HG03442 (cell line): ENCODE results near the gene SRMS.
A peak's percentile ranks its signal among the peaks of the same experiment; 100 is the strongest.
"Not testable (repeated sequence)": the region's sequence is repeated elsewhere in the genome, so short reads cannot be mapped to it uniquely, and the experiment has no call there.

Source experiments
- ATAC-seq: cut with Tn5 transposase; IDR thresholded peaks from one replicate; pipeline ENCODE4 v1.9.1; 2021; ENCODE audit warnings: mild to moderate bottlenecking, moderate library complexity; ENCODE audit not compliant: unreplicated experiment

SRMS gene

DNA sequence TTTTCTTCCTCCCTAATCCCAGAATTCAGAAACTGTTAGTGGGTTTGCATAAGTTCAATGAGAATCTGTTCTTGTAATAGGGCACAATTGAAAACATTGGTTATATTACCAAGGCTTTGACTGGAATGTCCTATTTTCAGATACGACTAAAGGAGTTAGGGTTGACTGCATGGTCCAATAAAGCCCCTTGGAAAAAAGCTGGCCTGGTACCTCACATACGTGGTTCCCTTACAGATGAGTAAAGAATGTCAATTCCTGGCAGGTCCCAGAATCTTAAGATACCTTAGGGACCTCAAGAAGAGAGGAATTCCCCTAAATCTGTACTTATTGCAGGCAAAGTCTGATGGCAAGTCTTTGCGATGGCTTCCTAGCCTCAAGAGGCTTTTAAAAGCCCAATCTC, 22.4 kb downstream of the SRMS start:
- ATAC-seq: no peak

DNA sequence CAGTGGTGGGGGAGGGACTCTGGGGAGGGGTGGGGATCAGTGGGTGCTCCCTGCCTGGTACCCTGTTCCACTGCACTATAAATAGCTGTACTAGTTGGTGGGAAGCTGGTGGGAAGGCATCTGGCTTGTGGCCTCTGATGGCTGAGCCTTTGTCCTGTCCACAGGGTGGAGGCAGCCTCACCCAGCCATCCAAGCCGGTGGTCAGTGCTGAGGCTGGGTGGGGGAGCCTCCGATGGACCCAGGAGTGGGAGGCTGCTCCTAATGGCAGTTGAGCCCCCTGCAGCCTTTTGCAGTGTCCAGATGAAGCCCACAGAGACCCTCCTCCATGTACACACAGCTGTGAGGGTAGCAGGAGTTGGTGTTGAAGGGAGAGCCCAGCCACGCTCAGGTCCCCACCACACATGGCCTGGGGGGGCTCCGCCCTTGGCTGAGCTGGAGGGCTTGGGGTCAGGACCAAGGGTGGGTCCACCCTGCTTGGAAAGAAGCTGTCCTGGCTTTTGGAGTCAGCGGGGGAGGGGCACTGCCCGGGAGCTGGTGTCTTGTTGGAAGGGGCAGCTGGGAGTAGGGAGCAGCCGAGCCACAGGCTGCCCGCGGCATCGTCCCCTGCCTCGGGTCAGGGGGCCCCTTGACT, 24.5 kb downstream of the SRMS start:
- no peak for ATAC-seq

DNA sequence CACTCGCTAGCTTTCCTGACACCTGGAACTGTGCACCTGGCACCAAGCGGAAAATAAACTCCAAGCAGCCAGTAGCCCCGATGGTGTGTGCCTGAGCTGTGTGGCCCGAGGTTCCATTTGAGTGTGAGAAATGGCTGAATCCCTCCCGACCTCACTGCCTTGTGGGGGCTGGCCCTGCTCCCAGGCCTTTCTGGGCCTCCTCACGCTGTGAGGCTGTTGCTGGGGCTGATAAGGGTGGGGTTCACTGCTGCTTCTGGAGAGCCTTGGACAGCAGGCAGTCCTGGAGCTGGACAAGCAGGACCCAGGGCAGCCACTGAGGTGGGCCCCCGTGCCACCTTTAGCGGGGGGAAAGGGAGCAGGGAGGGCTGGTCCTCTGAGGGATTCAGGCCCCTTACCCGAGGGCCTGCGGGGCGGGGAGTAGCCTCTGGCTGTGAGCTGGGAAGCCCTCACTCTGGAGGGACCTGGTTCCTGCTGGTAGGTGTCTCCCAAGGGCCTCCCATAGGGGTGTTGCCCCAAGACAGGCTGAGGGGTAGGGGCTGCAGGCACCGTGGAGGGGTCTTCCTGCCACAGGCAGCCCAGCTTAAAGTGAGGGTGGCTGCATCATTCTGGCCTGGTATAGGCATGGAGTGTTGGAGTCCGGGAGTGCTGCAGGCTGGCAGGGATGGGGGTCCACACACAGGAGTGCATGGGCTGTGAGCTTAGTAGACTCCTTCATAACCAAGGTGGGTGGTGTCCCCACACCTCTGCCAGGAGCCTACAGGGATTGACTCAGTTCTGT, 25.3 kb downstream of the SRMS start:
- ATAC-seq: no peak

DNA sequence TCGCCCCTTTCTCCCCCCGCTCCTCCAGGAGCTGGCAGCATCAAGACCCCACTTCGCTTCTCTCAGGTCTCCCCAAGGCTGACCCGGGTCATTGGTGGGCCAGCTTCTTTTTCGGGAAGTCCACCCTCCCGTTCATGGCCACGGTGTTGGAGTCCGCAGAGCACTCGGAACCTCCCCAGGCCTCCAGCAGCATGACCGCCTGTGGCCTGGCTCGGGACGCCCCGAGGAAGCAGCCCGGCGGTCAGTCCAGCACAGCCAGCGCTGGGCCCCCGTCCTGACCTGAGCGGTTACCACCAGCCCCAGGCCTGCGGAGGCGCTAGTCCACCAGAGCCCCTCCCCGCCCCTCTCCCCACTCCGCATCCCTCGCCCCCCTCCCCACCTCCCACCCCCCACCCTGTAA, 25.9 kb downstream of the SRMS start:
- ATAC-seq: no peak

DNA sequence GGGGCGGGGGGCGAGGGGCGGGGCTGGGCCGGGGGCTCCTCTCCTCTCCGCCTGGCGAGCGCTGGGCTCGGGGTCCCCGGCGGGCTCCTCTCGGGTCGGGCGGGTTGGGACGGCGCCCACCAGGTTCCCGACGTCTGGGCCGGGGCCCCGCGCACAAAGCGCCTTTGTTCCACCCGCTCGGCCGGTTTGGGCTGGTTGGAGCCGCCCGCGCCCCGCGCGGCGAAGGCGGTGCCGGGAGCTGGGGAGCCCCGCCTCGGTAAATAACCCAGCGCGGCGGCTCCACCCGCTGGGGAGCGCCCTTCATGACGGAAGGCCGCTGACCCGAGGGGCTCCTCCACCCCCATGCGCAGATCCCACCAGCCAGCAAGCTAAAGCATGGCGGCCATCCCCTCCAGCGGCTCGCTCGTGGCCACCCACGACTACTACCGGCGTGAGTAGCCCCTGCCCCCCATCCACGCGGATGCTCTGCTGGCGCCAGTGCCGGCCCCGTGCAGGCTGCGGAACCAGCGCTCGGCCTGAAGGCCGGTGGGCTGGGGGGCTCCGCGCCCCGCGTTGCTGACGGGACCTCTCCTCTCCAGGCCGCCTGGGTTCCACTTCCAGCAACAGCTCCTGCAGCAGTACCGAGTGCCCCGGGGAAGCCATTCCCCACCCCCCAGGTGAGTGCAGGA, 26.5 kb downstream of the SRMS start:
- ATAC-seq: peak; percentile 44

DNA sequence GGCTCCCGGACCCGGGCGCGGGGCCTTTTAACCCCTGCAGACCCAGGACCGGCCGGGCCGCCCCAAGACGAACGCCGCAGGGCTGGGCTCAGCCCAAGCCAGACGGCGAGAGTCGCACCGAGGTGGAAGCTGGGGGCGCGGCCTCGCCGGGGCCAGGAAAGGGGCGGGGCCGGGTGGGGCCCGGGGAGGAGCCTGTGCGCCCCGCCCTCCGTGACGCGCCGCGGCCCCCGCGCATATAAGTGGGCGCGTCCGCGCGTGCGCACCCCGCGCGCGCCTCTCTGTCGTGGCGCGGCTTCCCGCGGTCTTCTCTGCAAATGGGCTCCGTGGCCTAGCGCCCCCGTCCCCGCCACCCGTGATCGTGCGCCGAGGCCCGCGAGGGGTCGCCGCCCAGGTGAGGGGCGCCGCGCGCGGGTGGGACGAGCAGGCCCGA, 27.0 kb downstream of the SRMS start, which contains the start of gene PPDPF:
TSS of gene PPDPF (plus strand) at position 262 of the 430 bp plus-strand sequence. CDS start 544 bp downstream, outside the sequence.
- peak; percentile 55 for ATAC-seq

DNA sequence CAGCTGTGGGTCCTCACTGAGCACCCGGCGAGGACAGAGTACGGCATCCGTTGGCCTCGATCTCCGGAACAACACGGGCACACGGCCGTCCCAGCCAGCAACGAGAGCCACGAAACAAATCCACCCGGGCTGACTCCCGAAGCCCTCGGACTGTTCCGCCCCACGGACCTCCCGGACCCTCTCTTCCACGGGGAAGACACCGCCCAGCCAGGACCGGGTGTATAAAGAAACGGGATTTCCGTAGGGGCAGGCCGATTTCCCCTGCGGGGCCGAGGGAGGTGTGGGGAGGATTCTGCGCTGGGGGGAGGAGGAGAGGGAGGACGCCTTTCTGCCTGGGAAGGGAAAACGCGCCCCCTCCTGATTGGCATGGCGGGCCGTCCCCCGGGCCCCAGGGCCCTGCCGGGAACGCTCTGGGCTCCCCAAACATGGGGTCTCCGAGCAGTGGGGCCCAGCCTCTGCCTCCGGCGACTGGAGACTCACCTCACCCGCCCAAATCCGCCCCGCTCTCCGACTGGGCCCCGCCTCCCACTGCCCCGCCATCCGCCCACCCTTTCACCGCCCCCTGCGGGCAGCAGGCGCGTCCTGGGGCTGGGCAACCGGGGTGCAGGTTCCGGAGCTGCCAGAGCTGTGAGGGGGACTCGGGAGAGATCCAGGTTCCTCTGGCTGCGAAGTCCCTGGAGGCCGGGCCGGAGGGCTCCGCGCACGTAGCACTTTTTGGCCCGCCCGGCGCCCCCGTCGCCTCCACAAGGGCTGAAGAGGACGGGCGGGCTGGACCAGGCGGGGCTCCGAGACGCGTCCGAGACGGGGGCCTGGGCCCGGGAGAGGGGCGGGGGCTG, 27.7 kb downstream of the SRMS start:
- ATAC-seq: peak; percentile 34

DNA sequence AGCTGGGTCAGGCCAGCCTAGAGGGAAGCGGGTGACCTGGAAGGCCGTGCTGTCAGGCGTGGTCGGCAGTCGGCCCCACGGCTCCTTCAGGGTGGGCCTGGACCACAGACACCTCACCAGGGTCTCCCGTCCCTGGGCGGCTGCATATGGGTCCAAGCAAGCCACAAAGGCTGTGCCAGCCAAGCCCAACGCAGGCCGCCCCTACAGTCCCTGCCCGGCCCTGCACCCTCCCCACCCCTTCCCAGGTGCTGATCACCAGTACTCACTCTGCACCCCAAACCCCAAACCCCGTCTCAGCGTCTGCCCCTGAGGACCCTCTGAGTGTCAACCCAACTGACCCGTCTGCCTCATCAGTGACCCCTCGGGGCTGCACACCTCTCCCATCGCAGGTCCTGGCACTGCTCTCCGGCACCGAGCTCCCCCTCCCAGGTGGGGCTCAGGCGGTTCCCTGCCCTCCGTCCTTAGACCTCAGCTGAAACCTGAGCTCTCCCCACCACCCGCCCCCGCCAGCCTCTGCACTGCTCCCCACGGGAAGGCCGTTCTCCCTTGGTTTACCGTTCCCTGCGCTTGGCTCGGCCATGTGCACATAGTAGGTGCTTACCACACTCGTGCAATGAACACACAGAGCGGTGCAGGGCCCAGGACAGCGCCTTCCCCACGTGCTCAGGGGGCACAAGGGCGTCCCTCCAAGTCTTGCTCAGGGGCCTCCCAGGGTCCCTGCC, 28.4 kb downstream of the SRMS start:
- ATAC-seq: no peak

DNA sequence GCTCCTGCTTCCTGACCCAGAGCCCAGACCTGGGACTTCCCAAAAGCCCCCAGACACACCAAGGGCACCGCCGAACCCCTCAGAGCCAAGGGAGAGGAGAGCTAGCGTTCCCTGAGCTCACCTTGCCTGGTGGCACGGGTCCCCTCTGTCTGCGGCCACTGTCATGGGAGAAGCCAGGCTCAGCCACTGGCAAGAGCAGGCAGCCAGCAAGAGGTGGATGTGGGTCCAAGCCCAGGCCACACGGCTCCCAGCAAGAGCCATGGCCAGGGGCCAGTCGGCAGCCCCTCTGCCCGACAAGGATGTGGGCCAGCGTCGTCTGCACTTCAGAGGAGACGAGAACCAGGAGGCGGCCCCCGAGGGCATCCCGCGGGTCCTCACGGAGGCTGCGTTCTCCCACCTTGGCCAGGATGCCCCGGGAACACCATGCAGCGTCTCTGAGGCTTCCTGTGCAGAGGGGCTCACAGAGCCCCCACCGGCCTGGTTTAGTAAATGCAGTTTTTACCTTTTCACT, 29.1 kb downstream of the SRMS start:
- ATAC-seq: no peak

DNA sequence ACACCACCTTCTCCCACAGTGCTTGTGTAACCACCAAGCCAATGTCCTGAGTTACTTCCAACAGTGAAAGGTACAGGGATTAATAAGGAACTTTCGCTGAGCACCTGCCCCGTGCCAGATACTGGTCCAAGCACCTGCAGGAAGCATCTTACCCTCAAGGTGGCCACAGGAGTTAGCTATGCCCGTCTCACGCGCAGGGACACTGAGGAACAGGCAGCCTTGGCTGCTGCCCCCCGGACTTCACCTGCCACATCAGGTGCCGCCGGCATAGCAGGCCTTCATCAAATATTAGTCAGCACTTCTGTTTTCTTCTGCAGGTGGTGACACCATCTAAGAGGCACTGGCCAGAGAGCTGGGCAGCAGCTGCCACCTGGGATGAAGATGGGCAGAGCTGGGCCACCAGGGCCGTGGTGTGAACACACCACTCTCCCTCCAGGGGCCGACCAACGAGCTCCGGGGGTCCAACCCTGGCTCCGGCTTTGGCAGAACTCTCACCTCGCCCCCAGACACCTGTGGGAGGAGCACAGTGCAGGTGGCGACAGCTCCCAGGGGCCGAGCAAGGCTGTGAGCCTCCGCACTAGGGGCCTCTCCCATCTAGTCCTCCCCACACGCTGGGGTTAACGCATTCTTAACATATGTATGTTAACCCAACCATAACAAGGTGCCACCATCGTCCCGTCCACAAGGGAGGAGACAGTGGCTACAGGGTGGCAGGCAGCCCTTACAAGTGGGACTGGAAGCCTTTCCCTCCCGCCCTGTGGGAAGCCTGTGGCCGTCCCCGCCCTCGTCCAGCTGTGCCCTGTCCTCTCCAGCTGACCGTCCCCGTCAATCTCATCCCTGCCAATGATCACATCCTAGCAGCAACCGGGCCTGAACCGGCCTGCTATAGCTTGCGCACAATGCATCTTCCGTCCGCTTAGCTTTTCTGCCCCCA, 29.9 kb downstream of the SRMS start:
- no peak for ATAC-seq

DNA sequence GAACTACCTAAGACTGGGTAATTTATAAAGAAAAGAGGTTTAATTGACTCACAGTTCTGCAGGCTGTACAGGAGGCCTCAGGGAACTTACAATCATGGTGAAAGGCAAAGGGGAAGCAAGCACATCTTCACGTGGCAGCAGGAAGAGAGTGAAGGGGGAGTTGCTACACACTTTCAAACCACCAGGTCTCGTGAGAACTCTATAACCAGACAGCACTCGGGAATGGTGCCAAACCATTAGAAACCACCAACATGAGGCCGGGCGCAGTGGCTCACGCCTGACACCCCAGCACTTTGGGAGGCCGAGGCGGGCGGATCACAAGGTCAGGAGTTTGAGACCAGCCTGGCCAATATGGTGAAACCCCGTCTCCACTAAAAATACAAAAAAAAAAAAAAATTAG, 33.0 kb downstream of the SRMS start:
- not testable (repeated sequence) for ATAC-seq

DNA sequence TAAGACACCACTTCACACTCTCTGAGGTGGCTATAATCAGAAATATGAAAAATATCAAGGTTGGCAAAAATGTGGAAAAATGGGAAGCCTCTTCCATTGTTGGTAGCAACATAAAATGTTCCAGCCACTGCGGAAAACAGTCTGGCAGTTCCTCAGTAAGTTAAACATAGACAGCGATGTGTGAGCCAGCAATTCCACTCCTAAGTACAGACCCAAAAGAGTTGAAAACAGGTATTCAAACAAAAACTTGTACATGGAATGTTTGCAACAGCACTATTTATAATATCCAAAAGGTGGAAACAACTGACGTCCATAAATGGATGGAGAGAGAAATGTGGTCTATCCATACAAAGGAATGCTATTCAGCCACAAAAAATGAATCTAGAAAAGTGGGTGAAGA, 34.3 kb downstream of the SRMS start:
- ATAC-seq: no peak

DNA sequence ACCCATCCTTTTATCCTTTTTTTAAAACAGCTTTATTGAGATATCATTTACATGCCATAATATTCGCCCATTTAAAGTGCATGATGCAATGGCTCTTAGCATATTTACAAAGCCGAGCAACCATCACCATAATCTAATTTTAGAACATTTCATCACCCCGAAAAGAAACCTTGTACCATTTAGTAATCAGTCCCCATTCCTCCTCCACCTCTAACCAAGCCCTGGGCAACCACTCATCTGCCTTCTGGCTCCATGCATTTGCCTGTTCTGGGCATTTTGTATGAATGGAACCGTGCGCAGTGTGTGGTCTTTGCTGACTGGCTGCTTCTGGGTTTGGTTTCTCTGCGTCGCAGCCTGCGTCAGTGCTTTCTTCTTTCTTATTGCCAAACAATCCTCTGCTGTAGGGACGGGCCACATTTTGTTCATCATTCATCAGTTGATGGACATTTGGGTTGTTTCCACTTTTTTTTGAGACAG, 38.4 kb downstream of the SRMS start:
- no peak for ATAC-seq

DNA sequence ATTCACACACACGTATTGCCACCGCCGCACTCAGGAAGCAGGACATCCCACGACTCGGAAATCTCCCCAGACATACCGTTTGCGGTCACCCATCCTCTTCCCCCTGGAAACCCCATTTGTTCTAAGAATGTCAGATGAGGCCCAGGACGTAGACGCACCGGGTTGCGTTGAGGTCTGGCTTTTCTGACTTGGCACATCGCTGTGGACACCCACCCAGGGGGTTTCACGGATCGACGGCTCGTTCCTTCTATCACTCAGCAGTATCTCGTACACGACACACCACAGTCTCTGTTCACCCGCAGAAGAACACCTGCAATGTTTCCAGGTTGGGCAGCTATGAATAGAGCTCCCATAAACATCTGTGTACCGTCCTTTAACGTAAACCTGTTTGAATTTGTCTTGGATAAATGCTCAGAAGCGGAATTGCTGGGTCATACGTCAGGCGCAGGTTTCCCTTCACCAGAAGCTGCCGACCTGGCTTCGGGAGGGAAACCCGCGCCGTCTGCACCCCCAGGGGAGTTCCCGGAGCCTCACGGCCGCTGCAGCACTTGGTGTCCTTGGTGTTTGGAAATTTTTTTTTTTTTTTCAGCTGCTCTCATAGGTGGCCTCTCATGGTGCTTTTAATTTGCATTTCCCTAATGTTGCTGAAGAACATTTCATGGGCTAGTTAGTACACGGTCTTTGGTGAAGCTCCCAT, 39.3 kb downstream of the SRMS start:
- ATAC-seq: no peak

DNA sequence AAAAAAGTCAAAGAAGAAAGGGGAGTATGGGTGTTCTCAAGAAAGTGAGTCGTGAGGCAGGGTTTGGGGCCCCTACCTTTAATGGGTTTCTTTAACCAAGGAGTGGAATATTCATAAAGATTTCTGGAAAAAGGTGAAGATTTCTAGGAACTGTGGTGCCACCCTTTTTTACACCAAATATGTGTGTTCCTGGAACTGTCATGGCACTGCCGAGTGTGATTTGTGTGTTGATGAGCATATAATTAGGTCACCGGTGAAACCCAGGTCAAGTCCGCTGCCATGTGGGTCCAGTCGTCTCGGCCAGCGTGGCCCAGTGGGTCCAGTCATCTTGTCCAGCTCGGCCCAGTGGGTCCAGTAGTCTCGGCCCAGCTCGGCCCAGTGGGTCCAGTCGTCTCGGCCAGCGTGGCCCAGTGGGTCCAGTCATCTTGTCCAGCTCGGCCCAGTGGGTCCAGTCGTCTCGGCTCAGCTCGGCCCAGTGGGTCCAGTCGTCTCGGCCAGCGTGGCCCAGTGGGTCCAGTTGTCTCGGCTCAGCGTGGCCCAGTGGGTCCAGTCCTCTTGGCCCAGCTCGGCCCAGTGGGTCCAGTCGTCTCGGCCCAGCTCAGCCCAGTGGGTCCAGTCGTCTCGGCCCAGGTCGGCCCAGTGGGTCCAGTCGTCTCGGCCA, 40.3 kb downstream of the SRMS start:
- no peak for ATAC-seq

DNA sequence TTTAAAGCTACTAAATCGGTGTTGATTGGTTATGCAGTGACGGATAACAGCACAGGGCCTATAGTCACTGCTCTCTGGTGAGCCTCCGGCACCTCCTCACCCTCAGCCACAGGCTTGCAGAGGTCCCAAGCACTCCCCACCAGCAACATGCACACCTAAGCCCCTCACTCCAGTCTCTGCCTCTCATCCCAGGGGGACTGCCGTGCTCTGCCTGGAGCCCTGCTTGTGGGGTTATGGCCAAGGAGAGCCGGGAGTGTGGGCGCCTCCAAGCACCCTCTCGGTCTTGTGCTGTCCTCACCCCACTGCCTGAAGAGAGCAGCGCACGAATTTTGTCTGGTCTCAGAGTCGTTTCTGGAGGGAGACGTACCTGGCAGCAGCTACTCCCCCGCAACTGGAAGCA, 41.8 kb downstream of the SRMS start:
- ATAC-seq: no peak

DNA sequence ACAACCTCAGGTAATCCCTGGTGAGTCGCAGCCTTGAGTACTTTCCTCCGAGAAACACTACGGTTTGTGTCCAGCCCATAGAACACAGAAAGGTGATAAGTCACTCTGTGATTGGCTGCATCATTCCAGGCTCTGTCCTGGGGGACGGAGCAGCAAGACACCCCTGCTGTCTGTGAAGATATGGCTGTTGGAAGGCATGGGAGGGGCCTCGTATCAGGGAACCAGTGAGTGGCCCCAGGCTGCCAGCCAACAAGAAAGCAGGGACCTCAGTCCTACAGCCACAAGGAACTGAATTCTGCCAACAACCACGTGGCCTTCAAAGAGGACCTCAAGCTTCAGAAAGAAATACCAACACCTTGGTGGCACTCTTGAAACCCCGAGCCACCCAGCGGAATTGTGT, 42.3 kb downstream of the SRMS start:
- no peak for ATAC-seq

DNA sequence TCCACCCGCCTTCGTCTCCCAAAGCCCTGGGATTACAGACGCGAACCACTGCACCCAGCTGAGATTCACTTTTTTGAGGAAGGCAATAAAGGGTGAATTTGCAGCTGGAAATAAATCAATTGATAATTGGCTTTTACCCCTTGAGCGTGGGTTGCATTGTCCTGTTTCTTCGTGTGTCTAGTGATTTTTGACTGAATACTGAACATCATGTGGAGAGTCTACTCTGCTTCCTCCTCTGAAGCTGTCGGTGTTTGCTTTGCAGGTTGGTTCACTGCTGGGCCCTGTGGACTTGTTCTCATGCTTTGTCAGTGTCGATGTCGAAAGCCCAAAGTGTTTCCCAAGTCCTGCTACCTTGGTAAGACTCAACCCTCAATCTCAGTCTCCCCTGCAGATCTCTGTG, 42.9 kb downstream of the SRMS start:
- ATAC-seq: no peak
